NB4 (cell line): ENCODE measurements around the gene P4HB.

Experiments used
- DNase-seq: peaks from one replicate; pipeline ENCODE4 v3.0.0; 2010; ENCODE audit warnings: low read depth
- H3K4me3 ChIP-seq: one replicate; pipeline ENCODE4 v1.5.1; 2011; ENCODE audit warnings: mild to moderate bottlenecking, low read depth, low read length, moderate library complexity
- CTCF ChIP-seq: IDR thresholded peaks from one replicate; pipeline ENCODE4 v1.5.1; 2012; ENCODE audit warnings: low read depth, low read length
- MAX ChIP-seq: IDR thresholded peaks from 2 replicates; pipeline ENCODE4 v1.6.1; 2011; ENCODE audit warnings: low read depth, low read length
- MYC ChIP-seq: IDR thresholded peaks from 2 replicates; pipeline ENCODE4 v1.6.1; 2011; ENCODE audit warnings: low read depth, low read length
- POLR2A ChIP-seq: IDR thresholded peaks from 2 replicates; pipeline ENCODE4 v1.6.1; 2011; ENCODE audit warnings: mild to moderate bottlenecking; ENCODE audit not compliant: insufficient read length; ENCODE audit errors: extremely low read depth

The P4HB gene

GRCh38 chr17:81859906-81860755, at the start of gene P4HB:
Gene P4HB (minus strand): TSS chr17:81860535. CDS start chr17:81860471, 64 bp downstream.
- peak within 1 kb of the TSS; percentile 84 for H3K4me3 ChIP-seq
- no peak for DNase-seq
- TF ChIP-seq MYC (peak; percentile 70), MAX (peak; percentile 46; the same call in 1 of the 2 replicates), CTCF (no peak), POLR2A (peak; percentile 91)

- TF ChIP-seq MAX (no peak), POLR2A (no peak), CTCF (no peak), MYC (no peak)
- DNase-seq, result no peak
Measured at GRCh38 chr17:81909231-81909630, 48.9 kb upstream of the P4HB start.

GRCh38 chr17:81908793-81909192, 48.5 kb upstream of the P4HB start:
- H3K4me3 ChIP-seq, result no peak overlapping the region
- TF ChIP-seq POLR2A (no peak), MAX (no peak), CTCF (no peak), MYC (no peak)
- DNase-seq, result no peak

More at GRCh38 chr17:81909231-81909630, 48.9 kb upstream of the P4HB start:
- H3K4me3 ChIP-seq, result no peak overlapping the region

GRCh38 chr17:81907219-81908145, 47.1 kb upstream of the P4HB start:
- no peak for DNase-seq
- TF ChIP-seq MAX, result no peak
- no peak for TF ChIP-seq CTCF
- TF ChIP-seq POLR2A, result no peak
- no peak for TF ChIP-seq MYC
- no peak overlapping the region for H3K4me3 ChIP-seq

GRCh38 chr17:81906476-81907218, 46.3 kb upstream of the P4HB start:
- no peak for TF ChIP-seq MYC
- TF ChIP-seq CTCF, result no peak
- TF ChIP-seq MAX, result no peak
- TF ChIP-seq POLR2A, result no peak
- DNase-seq, result no peak

More at GRCh38 chr17:81906476-81907218, 46.3 kb upstream of the P4HB start:
- no peak overlapping the region for H3K4me3 ChIP-seq
